ENCODE data around the gene GET3.
"Not testable (repeated sequence)": the region's sequence is repeated elsewhere in the genome, so short reads cannot be mapped to it uniquely, and the experiment has no call there.

The GET3 gene

GRCh38 chr19:12793290-12794195 lies 56.2 kb downstream of the GET3 start:
- DNase-seq = peak; percentile 95

- peak; percentile 14 for DNase-seq
Measured at GRCh38 chr19:12794196-12794941, 57.1 kb downstream of the GET3 start.

DNA sequence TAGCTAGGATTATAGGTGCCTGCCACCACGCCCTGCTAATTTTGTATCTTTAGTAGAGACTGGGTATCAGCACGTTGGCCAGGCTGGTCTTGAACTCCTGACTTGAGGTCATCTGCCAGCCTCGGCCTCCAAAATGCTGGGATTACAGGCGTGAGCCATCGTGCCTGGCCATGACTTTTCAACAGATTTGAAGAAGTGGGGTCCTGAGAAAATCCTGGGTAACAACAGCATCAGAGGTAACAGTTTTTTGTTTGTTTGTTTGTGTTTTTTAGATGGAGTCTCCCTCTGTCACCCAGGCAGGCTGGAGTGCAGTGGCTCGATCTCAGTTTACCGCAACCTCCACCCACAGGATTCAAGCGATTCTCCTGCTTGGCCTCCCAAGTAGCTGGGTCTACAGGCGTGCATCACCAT lies 57.7 kb downstream of the GET3 start:
- no peak for DNase-seq

- peak; percentile 78 for DNase-seq
Measured at GRCh38 chr19:12796146-12797071, 59.1 kb downstream of the GET3 start.

DNA sequence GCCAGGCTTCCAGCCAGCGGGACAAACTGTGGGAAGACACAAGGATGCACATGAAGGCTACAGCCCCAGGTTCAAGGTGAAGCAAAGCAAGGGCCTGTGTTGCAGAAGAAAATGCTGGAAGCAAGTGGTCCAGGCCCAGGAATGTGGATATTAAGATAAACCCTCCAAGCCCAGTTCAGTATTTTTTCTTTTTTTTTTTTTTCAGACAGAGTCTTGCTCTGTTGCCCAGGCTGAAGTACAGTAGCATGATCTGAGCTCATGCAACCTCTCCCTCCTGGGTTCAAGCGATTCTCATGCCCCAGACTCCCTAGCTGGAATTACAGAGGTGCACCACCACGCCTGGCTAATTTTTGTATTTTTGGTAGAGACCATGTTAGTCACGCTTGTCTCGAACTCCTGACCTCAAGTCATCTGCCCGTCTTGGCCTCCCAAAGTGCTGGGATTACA lies 59.9 kb downstream of the GET3 start:
- DNase-seq = no peak

DNA sequence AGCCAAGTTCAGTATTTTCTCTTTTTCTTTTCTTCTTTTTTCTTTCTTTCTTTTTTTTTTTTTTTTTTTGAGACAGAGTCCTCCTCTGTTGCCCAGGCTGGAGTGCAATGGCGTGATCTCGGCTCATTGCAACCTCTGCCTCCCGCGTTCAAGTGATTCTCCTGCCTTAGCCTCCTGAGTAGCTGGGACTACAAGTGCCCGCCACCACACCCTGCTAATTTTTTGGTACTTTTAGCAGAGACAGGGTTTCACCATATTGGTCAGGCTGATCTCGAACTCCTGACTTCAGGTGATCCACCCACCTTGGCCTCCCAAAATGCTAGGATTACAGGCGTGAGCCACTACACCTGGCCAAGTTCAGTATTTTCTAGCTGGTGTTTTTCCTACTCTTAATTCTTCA lies 60.3 kb downstream of the GET3 start:
- DNase-seq = not testable (repeated sequence)

All from CD4-positive, alpha-beta T cell treated with Interleukin-4 for 4 hours (primary cell).